H1 (cell line): ENCODE results near the gene NOS3. TPM values are rescaled to one million over a fixed set of nuclear protein-coding genes. Genes with fewer than 3 reads are reported as not detected.

Experiments
- CTCF ChIA-PET: fragments of 300-600 bp; sonication (Branson Sonifier 250); formaldehyde crosslinking; loops from one replicate; lab custom pipeline; 2021; ENCODE audit not compliant: partially characterized antibody; lab: Charles Lee
- POLR2A ChIA-PET: fragments of 300-600 bp; sonication (Branson Sonifier 250); formaldehyde crosslinking; loops from one replicate; lab custom pipeline; 2021; ENCODE audit warnings: inconsistent platforms; ENCODE audit not compliant: partially characterized antibody; lab: Charles Lee
- DNase-seq, 2 experiments: peaks; one replicate each; pipeline versions ENCODE4 v3.0.0 to v3.0.0-alpha.2; 2010 to 2022; ENCODE audit warnings: low spot score in 2 of 2, low read depth in 1 of 2, mixed read lengths in 1 of 2
- FAIRE-seq: peaks from 2 replicates; lab custom pipeline; 2011; peaks lifted over from hg19 to GRCh38; lab: Jason Lieb, UNC
- H2AFZ ChIP-seq: 2 replicates; pipeline ENCODE4 v1.8.1; 2012; ENCODE audit warnings: low read length, inconsistent platforms
- H2AK5ac ChIP-seq: 2 replicates; pipeline ENCODE4 v1.6.1; 2013; ENCODE audit warnings: low read depth, low read length
- H2BK120ac ChIP-seq: replicated peaks from 2 replicates; pipeline ENCODE3; 2013; ENCODE audit warnings: low read depth, low read length, inconsistent platforms
- H2BK12ac ChIP-seq: 2 replicates; pipeline ENCODE4 v1.6.1; 2013; ENCODE audit warnings: low read depth, low read length
- H2BK15ac ChIP-seq: 2 replicates; pipeline ENCODE4 v1.6.1; 2013; ENCODE audit warnings: low read length
- H2BK20ac ChIP-seq: 2 replicates; pipeline ENCODE4 v1.6.1; 2013; ENCODE audit warnings: low read length
- H2BK5ac ChIP-seq: 2 replicates; pipeline ENCODE4 v1.6.1; 2013; ENCODE audit warnings: low read depth, low read length
- H3K14ac ChIP-seq: 2 replicates; pipeline ENCODE4 v1.6.1; 2013; ENCODE audit warnings: inconsistent platforms; ENCODE audit not compliant: insufficient read length
- H3K18ac ChIP-seq: 2 replicates; pipeline ENCODE4 v1.6.1; 2013; ENCODE audit warnings: low read length; ENCODE audit errors: extremely low read depth
- H3K23ac ChIP-seq: 2 replicates; pipeline ENCODE4 v1.6.1; 2013; ENCODE audit warnings: inconsistent platforms; ENCODE audit not compliant: insufficient read length
- H3K23me2 ChIP-seq: 2 replicates; pipeline ENCODE4 v1.6.1; 2013; ENCODE audit warnings: low read depth, low read length
- H3K27ac ChIP-seq: 2 replicates; pipeline ENCODE4 v1.6.1; 2011; ENCODE audit warnings: low read depth, low read length, inconsistent platforms
- H3K27me3 ChIP-seq, 4 experiments: replicated peaks in 1 of 4; 1 replicate in 1 of 4; 2 replicates in 3 of 4; pipeline versions ENCODE4 v1.6.1 to v1.8.1; 2011 to 2013; ENCODE audit warnings: low read length in 3 of 4, mild to moderate bottlenecking in 3 of 4, inconsistent platforms in 2 of 4, mixed read lengths in 2 of 4, moderate library complexity in 1 of 4; ENCODE audit not compliant: control insufficient read depth in 3 of 4, insufficient read depth in 3 of 4; ENCODE audit errors: extremely low read depth in 1 of 4
- H3K36me3 ChIP-seq, 4 experiments: 2 replicates each; pipeline versions ENCODE4 v1.6.1 to v1.8.1; 2011 to 2013; ENCODE audit warnings: mild to moderate bottlenecking in 4 of 4, low read length in 3 of 4, moderate library complexity in 2 of 4, control low read depth in 1 of 4, inconsistent platforms in 1 of 4; ENCODE audit not compliant: insufficient read depth in 4 of 4, control insufficient read depth in 2 of 4
- H3K4ac ChIP-seq: replicated peaks from 2 replicates; pipeline ENCODE3; 2013; ENCODE audit warnings: low read length, low read depth, mixed read lengths, inconsistent platforms; ENCODE audit not compliant: insufficient read length
- H3K4me1 ChIP-seq, 4 experiments: replicated peaks in 1 of 4; 1 replicate in 1 of 4; 2 replicates in 3 of 4; pipeline versions ENCODE4 v1.6.1 to v1.8.1; 2011 to 2013; ENCODE audit warnings: low read length in 3 of 4, inconsistent platforms in 2 of 4, mixed read lengths in 1 of 4; ENCODE audit not compliant: insufficient read depth in 4 of 4, control insufficient read depth in 3 of 4
- H3K4me2 ChIP-seq, 2 experiments: 2 replicates each; pipeline versions ENCODE4 v1.6.1 to v1.8.1; 2011 to 2013; ENCODE audit warnings: low read depth in 2 of 2, low read length in 2 of 2, control low read depth in 1 of 2, inconsistent platforms in 1 of 2, mild to moderate bottlenecking in 1 of 2; ENCODE audit not compliant: insufficient read depth in 1 of 2
- H3K4me3 ChIP-seq, 4 experiments: fragments of 200-600, 300-600 bp in 1 of 4; sonication (generic), shearing (Covaris generic), sonication (Bioruptor Twin) in 1 of 4; 2 replicates each; pipeline versions ENCODE4 v1.5.1 to v1.8.1; 2011 to 2016; ENCODE audit warnings: low read length in 4 of 4, low read depth in 3 of 4, control low read depth in 2 of 4, inconsistent platforms in 2 of 4, mild to moderate bottlenecking in 2 of 4, mixed read lengths in 1 of 4, moderate library complexity in 1 of 4; ENCODE audit not compliant: insufficient read depth in 2 of 4; ENCODE audit errors: extremely low read depth in 1 of 4
- H3K56ac ChIP-seq: replicated peaks from 2 replicates; pipeline ENCODE3; 2013; ENCODE audit warnings: low read depth, mild to moderate bottlenecking, mixed read lengths, low read length, inconsistent platforms; ENCODE audit not compliant: insufficient read length
- H3K79me1 ChIP-seq: 2 replicates; pipeline ENCODE4 v1.6.1; 2013; ENCODE audit warnings: low read depth, low read length, control low read depth
- H3K79me2 ChIP-seq, 2 experiments: 2 replicates each; pipeline versions ENCODE4 v1.6.1 to v1.8.1; 2012 to 2013; ENCODE audit warnings: low read length in 2 of 2, mild to moderate bottlenecking in 2 of 2, inconsistent platforms in 1 of 2; ENCODE audit not compliant: insufficient read depth in 2 of 2, control insufficient read depth in 1 of 2
- H3K9ac ChIP-seq, 4 experiments: replicated peaks in 1 of 4; 1 replicate in 1 of 4; 2 replicates in 3 of 4; pipeline versions ENCODE4 v1.6.1 to v1.8.1; 2011 to 2013; ENCODE audit warnings: low read depth in 3 of 4, low read length in 3 of 4, control low read depth in 2 of 4, mild to moderate bottlenecking in 2 of 4, moderate library complexity in 2 of 4, inconsistent platforms in 1 of 4; ENCODE audit errors: extremely low read depth in 1 of 4
- H3K9me3 ChIP-seq, 2 experiments: 2 replicates each; pipeline versions ENCODE4 v1.6.1 to v1.8.1; 2012 to 2013; ENCODE audit warnings: mild to moderate bottlenecking in 2 of 2, moderate library complexity in 2 of 2, control low read depth in 1 of 2, inconsistent platforms in 1 of 2, low read depth in 1 of 2, low read length in 1 of 2, mixed read lengths in 1 of 2; ENCODE audit not compliant: insufficient read depth in 2 of 2
- H4K20me1 ChIP-seq, 2 experiments: replicated peaks in 1 of 2; 2 replicates each; pipeline versions ENCODE3 to v1.8.1; 2011 to 2013; ENCODE audit warnings: inconsistent platforms in 2 of 2, low read length in 2 of 2, mild to moderate bottlenecking in 1 of 2; ENCODE audit not compliant: insufficient read depth in 2 of 2, control insufficient read depth in 1 of 2
- H4K5ac ChIP-seq: 2 replicates; pipeline ENCODE4 v1.6.1; 2013; ENCODE audit warnings: low read length, low read depth, mixed read lengths, inconsistent platforms; ENCODE audit not compliant: insufficient read length
- H4K8ac ChIP-seq: 2 replicates; pipeline ENCODE4 v1.8.0; 2013; ENCODE audit warnings: mild to moderate bottlenecking, moderate library complexity, low read length, inconsistent platforms; ENCODE audit not compliant: insufficient read depth; ENCODE audit errors: extremely low read depth
- H4K91ac ChIP-seq: replicated peaks from 2 replicates; pipeline ENCODE3; 2013; ENCODE audit warnings: low read length, mixed read lengths, inconsistent platforms; ENCODE audit not compliant: insufficient read length
- EGR1 ChIP-seq: IDR thresholded peaks from 2 replicates; pipeline ENCODE4 v1.6.1; 2011; ENCODE audit warnings: low read depth, low read length, borderline replicate concordance
- EZH2 ChIP-seq: fragments of 200-600 bp; sonication (generic); IDR thresholded peaks from 2 replicates; pipeline ENCODE4 v1.7.1; 2012; ENCODE audit warnings: low read depth, mild to moderate bottlenecking, moderate library complexity, low read length, inconsistent platforms; ENCODE audit not compliant: severe bottlenecking
- FOSL1 ChIP-seq: IDR thresholded peaks from 2 replicates; pipeline ENCODE4 v1.6.1; 2011; ENCODE audit warnings: mild to moderate bottlenecking, low read depth, low read length, moderate library complexity; ENCODE audit not compliant: insufficient read depth
- GABPA ChIP-seq: IDR thresholded peaks from 2 replicates; pipeline ENCODE4 v1.6.1; 2011; ENCODE audit warnings: mild to moderate bottlenecking, low read length, moderate library complexity, borderline replicate concordance; ENCODE audit not compliant: insufficient read depth
- JUND ChIP-seq: IDR thresholded peaks from 2 replicates; pipeline ENCODE4 v1.6.1; 2011; ENCODE audit warnings: mild to moderate bottlenecking, improper control_type of control experiment, low read length
- MAFK ChIP-seq: IDR thresholded peaks from 2 replicates; pipeline ENCODE4 v1.6.1; 2012; ENCODE audit warnings: low read depth, mild to moderate bottlenecking, improper control_type of control experiment, low read length
- NRF1 ChIP-seq: IDR thresholded peaks from 2 replicates; pipeline ENCODE4 v1.6.1; 2011; ENCODE audit warnings: mild to moderate bottlenecking, low read depth, low read length, improper control_type of control experiment
- RBBP5 ChIP-seq: IDR thresholded peaks from 2 replicates; pipeline ENCODE4 v1.7.1; 2012; ENCODE audit warnings: low read depth, mild to moderate bottlenecking, inconsistent platforms, low read length, moderate library complexity, borderline replicate concordance
- TAF7 ChIP-seq: optimal IDR thresholded peaks from 2 replicates; pipeline ENCODE3; 2011; ENCODE audit warnings: low read depth, mild to moderate bottlenecking, inconsistent platforms, low read length, moderate library complexity, borderline replicate concordance
- WGBS, 2 experiments: shearing (Covaris generic) in 1 of 2; methylation state at CpG; one replicate each; pipeline versions ENCODE4 v1.1.6 to v1.1.7; 2013 to 2015; ENCODE audit warnings: low lambda C conversion rate in 2 of 2, mixed read lengths in 2 of 2, inconsistent platforms in 1 of 2, low coverage in 1 of 2, missing lambda C conversion rate in 1 of 2; ENCODE audit not compliant: insufficient replicate concordance in 2 of 2, insufficient coverage in 1 of 2, insufficient read length in 1 of 2; ENCODE audit errors: extremely low coverage in 1 of 2, missing lambda C conversion rate in 1 of 2; 5-methylcytosine and 5-hydroxymethylcytosine counted together
- polyA plus RNA-seq, 7 experiments: library from polyadenylated mRNA; depleted of rRNA in 3 of 7; stranded (reverse) in 5 of 7; unstranded in 2 of 7; fragments of >200 nt in 5 of 7; fragments of 200-250 nt in 2 of 7; gene quantifications; 1 replicate in 5 of 7; 2 replicates in 1 of 7; 4 replicates in 1 of 7; pipeline versions ENCODE4 v1.2.1 to v1.2.3, GENCODE V29; 2011 to 2013; ENCODE audit warnings: missing spikeins in 2 of 7, mixed read lengths in 2 of 7
- total RNA-seq: library from RNA; stranded (reverse); fragmentation: NEBNext Ultra II Directional; extraction: Animal tissue kit (Norgen Biotek cat#: 25700); gene quantifications from 2 replicates; pipeline ENCODE4 v1.2.1, GENCODE V29; 2021
- TF ChIP-seq, protein P1 (sequence below): IDR thresholded peaks from 2 replicates; pipeline ENCODE4 v1.6.1; 2012; ENCODE audit warnings: low read length, inconsistent platforms

NOS3 gene
- total and polyA plus RNA-seq, 2 of the 8 experiments (the other 6 are each of a cell fraction or from before 2014, with no cell fraction given) = 4.4 to 16.2 TPM

DNA sequence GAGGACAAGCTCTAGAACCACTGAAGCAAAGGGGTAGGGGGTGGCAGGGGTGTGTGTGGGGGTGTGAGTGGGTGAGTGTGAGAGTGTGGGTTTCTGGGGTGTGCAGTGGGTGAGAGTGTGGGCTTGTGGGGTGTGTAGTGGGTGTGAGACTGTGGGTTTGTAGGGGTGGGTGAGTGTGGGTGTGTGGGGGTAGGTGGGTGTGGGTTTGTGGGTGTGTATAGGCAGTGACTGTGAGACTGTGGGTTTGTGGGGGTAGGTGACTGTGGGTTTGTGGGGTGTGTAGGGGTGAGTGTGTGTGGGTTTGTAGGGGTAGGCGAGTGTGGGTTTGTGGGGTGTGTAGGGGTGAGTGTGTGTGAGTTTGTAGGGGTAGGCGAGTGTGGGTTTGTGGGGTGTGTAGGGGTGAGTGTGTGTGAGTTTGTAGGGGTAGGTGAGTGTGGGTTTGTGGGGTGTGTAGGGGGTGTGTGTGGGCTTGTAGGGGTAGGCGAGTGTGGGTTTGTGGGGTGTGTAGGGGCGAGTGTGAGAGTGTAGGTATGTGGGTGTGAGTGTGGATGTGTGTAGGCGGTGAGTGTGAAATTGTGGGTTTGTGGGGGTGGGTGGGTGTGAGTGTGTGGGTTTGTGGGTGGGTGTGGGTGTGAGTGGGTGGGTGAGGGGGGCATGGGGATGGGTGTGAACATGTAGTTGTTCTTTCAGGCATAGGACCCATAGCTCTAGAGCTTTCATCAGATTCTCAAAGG lies 8.8 kb downstream of the NOS3 start:
- Histone ChIP-seq H3K36me3 (no peaks in the 10 kb centered on the region), H2BK15ac (peak overlapping the region; percentile 46; the same call in 1 of the 2 replicates), H3K27ac (no peak overlapping the region), H3K23me2 (peaks cover 6% of the 10 kb centered on the region; the same call in 1 of the 2 replicates), H3K4me3 (no peak overlapping the region), H3K79me1 (no peaks in the 10 kb centered on the region), H3K9me3 (no peaks in the 10 kb centered on the region), H3K56ac (no peak overlapping the region), H3K18ac (no peak overlapping the region), H2BK120ac (no peak overlapping the region), H2BK5ac (no peak overlapping the region), H4K8ac (no peak overlapping the region), H2AK5ac (no peak overlapping the region), H4K91ac (no peak overlapping the region), H3K4me1 (peaks cover 0 to 13% (median 5%) of the 10 kb centered on the region in 4 experiments; a peak in 5 of 7 replicates), H4K20me1 (no peaks in the 10 kb centered on the region), H3K27me3 (no peaks in the 10 kb centered on the region), H3K79me2 (no peaks in the 10 kb centered on the region), H3K23ac (no peak overlapping the region), H3K4me2 (no peak overlapping the region), H3K4ac (no peak overlapping the region), H3K9ac (no peak overlapping the region), H2BK20ac (no peak overlapping the region), H2BK12ac (no peak overlapping the region), H4K5ac (no peak overlapping the region), H3K14ac (no peak overlapping the region), H2AFZ (no peak overlapping the region)
- POLR2A ChIA-PET = interaction anchor here (0.7 kb wide), 1 partner anchor 18 kb away, joined by 3 read pairs; no protein-coding TSS in a partner anchor
- DNase-seq (no peak), FAIRE-seq (no peak)
- CTCF ChIA-PET = interaction anchor here (1.5 to 5.7 kb wide), 3 partner anchors 10 to 34 kb away, joined by 5 to 56 read pairs (median 10); no protein-coding TSS in a partner anchor
- WGBS, 2 experiments = 89 to 100% methylated on average over 2 to 4 of the region's 5 CpGs
- TF ChIP-seq RBBP5 = no peak
- no peak for TF ChIP-seq MAFK
- no peak for TF ChIP-seq EGR1
- TF ChIP-seq JUND = no peak
- TF ChIP-seq GABPA = no peak
- no peak for TF ChIP-seq NRF1
- TF ChIP-seq, protein P1, sequence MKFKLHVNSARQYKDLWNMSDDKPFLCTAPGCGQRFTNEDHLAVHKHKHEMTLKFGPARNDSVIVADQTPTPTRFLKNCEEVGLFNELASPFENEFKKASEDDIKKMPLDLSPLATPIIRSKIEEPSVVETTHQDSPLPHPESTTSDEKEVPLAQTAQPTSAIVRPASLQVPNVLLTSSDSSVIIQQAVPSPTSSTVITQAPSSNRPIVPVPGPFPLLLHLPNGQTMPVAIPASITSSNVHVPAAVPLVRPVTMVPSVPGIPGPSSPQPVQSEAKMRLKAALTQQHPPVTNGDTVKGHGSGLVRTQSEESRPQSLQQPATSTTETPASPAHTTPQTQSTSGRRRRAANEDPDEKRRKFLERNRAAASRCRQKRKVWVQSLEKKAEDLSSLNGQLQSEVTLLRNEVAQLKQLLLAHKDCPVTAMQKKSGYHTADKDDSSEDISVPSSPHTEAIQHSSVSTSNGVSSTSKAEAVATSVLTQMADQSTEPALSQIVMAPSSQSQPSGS = no peak
- TF ChIP-seq EZH2 = no peak
- TF ChIP-seq TAF7 = no peak
- no peak for TF ChIP-seq FOSL1
